ENCODE data around the gene TTLL11. TPM values are rescaled to one million over a fixed set of nuclear protein-coding genes. Genes with fewer than 3 reads are reported as not detected.

Gene TTLL11
- total and polyA plus RNA-seq, 9 donors = 14.2 to 29.3 (median 20.1) TPM

- WGBS (ENCODE audit: insufficient coverage) = 45% methylated on average over 11 of the region's 13 CpGs
- H3K36me3 ChIP-seq (ENCODE audit: control insufficient read depth, insufficient read depth, low read length) = peaks cover 82% of the 10 kb centered on the region
Measured at GRCh38 chr9:121779381-121780117, 313.6 kb downstream of the TTLL11 start.

GRCh38 chr9:121778252-121779225 lies 314.6 kb downstream of the TTLL11 start:
- peaks cover 10% of the 10 kb centered on the region for H3K9me3 ChIP-seq (replicated peaks; ENCODE audit: control insufficient read depth, low read depth, low read length)
- peak overlapping the region; percentile 3 for H3K27ac ChIP-seq (ENCODE audit: low read length)
- H3K36me3 ChIP-seq (ENCODE audit: control insufficient read depth, insufficient read depth, low read length) = peaks cover 82% of the 10 kb centered on the region
- H3K27me3 ChIP-seq (ENCODE audit: control insufficient read depth, insufficient read depth, low read length) = no peaks in the 10 kb centered on the region
- peaks cover 34% of the 10 kb centered on the region for H3K4me1 ChIP-seq (ENCODE audit: control insufficient read depth, insufficient read depth, low read length)
- no CpG with 5 or more reads among the region's 4 CpGs for WGBS (ENCODE audit: insufficient coverage)
- DNase-seq = peak; percentile 30
- H3K4me3 ChIP-seq (ENCODE audit: low read length) = no peak overlapping the region

More at GRCh38 chr9:121779381-121780117, 313.6 kb downstream of the TTLL11 start:
- Histone ChIP-seq H3K27me3 (ENCODE audit: control insufficient read depth, insufficient read depth, low read length) (no peaks in the 10 kb centered on the region), H3K27ac (ENCODE audit: low read length) (peak overlapping the region; percentile 71), H3K4me3 (ENCODE audit: low read length) (no peak overlapping the region), H3K4me1 (ENCODE audit: control insufficient read depth, insufficient read depth, low read length) (peaks cover 34% of the 10 kb centered on the region), H3K9me3 (replicated peaks; ENCODE audit: control insufficient read depth, low read depth, low read length) (peaks cover 10% of the 10 kb centered on the region)
- DNase-seq = peak; percentile 64

GRCh38 chr9:121776739-121777637 lies 316.1 kb downstream of the TTLL11 start:
- H3K4me3 ChIP-seq (ENCODE audit: low read length) = no peak overlapping the region
- H3K4me1 ChIP-seq (ENCODE audit: control insufficient read depth, insufficient read depth, low read length) = peaks cover 40% of the 10 kb centered on the region
- peaks cover 10% of the 10 kb centered on the region for H3K9me3 ChIP-seq (replicated peaks; ENCODE audit: control insufficient read depth, low read depth, low read length)
- H3K27me3 ChIP-seq (ENCODE audit: control insufficient read depth, insufficient read depth, low read length) = no peaks in the 10 kb centered on the region
- no peak overlapping the region for H3K27ac ChIP-seq (ENCODE audit: low read length)
- DNase-seq = no peak
- 100% methylated on average over 5 of the region's 8 CpGs for WGBS (ENCODE audit: insufficient coverage)
- peaks cover 81% of the 10 kb centered on the region for H3K36me3 ChIP-seq (ENCODE audit: control insufficient read depth, insufficient read depth, low read length)

GRCh38 chr9:121776001-121776738 lies 316.9 kb downstream of the TTLL11 start:
- 98% methylated on average over 19 of the region's 23 CpGs for WGBS (ENCODE audit: insufficient coverage)
- no peak overlapping the region for H3K4me3 ChIP-seq (ENCODE audit: low read length)
- H3K9me3 ChIP-seq (replicated peaks; ENCODE audit: control insufficient read depth, low read depth, low read length) = peaks cover 10% of the 10 kb centered on the region
- H3K36me3 ChIP-seq (ENCODE audit: control insufficient read depth, insufficient read depth, low read length) = peaks cover 81% of the 10 kb centered on the region
- no peak for DNase-seq
- H3K27me3 ChIP-seq (ENCODE audit: control insufficient read depth, insufficient read depth, low read length) = no peaks in the 10 kb centered on the region
- no peak overlapping the region for H3K27ac ChIP-seq (ENCODE audit: low read length)
- peaks cover 48% of the 10 kb centered on the region for H3K4me1 ChIP-seq (ENCODE audit: control insufficient read depth, insufficient read depth, low read length)

GRCh38 chr9:121774715-121775613 lies 318.1 kb downstream of the TTLL11 start:
- H3K36me3 ChIP-seq (ENCODE audit: control insufficient read depth, insufficient read depth, low read length) = peaks cover 82% of the 10 kb centered on the region

GRCh38 chr9:121773954-121774714 lies 319.0 kb downstream of the TTLL11 start:
- H3K4me1 ChIP-seq (ENCODE audit: control insufficient read depth, insufficient read depth, low read length) = peaks cover 49% of the 10 kb centered on the region
- no peaks in the 10 kb centered on the region for H3K27me3 ChIP-seq (ENCODE audit: control insufficient read depth, insufficient read depth, low read length)
- WGBS (ENCODE audit: insufficient coverage) = 78% methylated on average over 14 of the region's 19 CpGs
- no peak overlapping the region for H3K4me3 ChIP-seq (ENCODE audit: low read length)
- peaks cover 10% of the 10 kb centered on the region for H3K9me3 ChIP-seq (replicated peaks; ENCODE audit: control insufficient read depth, low read depth, low read length)
- no peak for DNase-seq
- H3K36me3 ChIP-seq (ENCODE audit: control insufficient read depth, insufficient read depth, low read length) = peaks cover 86% of the 10 kb centered on the region
- H3K27ac ChIP-seq (ENCODE audit: low read length) = peak overlapping the region; percentile 55

More at GRCh38 chr9:121774715-121775613, 318.1 kb downstream of the TTLL11 start:
- Histone ChIP-seq H3K4me3 (ENCODE audit: low read length) (no peak overlapping the region), H3K9me3 (replicated peaks; ENCODE audit: control insufficient read depth, low read depth, low read length) (peaks cover 10% of the 10 kb centered on the region), H3K27ac (ENCODE audit: low read length) (peak overlapping the region; percentile 55), H3K27me3 (ENCODE audit: control insufficient read depth, insufficient read depth, low read length) (no peaks in the 10 kb centered on the region), H3K4me1 (ENCODE audit: control insufficient read depth, insufficient read depth, low read length) (peaks cover 51% of the 10 kb centered on the region)
- peak; percentile 72 for DNase-seq
- 87% methylated on average over 7 of the region's 26 CpGs for WGBS (ENCODE audit: insufficient coverage)

GRCh38 chr9:121773286-121773953 lies 319.7 kb downstream of the TTLL11 start:
- H3K27me3 ChIP-seq (ENCODE audit: control insufficient read depth, insufficient read depth, low read length) = no peaks in the 10 kb centered on the region
- 93% methylated on average over 11 of the region's 18 CpGs for WGBS (ENCODE audit: insufficient coverage)
- no peak overlapping the region for H3K4me3 ChIP-seq (ENCODE audit: low read length)
- no peak overlapping the region for H3K27ac ChIP-seq (ENCODE audit: low read length)
- H3K4me1 ChIP-seq (ENCODE audit: control insufficient read depth, insufficient read depth, low read length) = peaks cover 49% of the 10 kb centered on the region
- peaks cover 92% of the 10 kb centered on the region for H3K36me3 ChIP-seq (ENCODE audit: control insufficient read depth, insufficient read depth, low read length)
- DNase-seq = no peak
- peaks cover 9% of the 10 kb centered on the region for H3K9me3 ChIP-seq (replicated peaks; ENCODE audit: control insufficient read depth, low read depth, low read length)
